Adipose tissue (tissue), 3 donors: ENCODE measurements around the gene KRTAP10-9. TPM values are rescaled to one million over a fixed set of nuclear protein-coding genes. Genes with fewer than 3 reads are reported as not detected.
"Not testable (repeated sequence)": the region's sequence is repeated elsewhere in the genome, so short reads cannot be mapped to it uniquely, and the experiment has no call there.

Source experiments
- H3K27ac ChIP-seq: one replicate; pipeline ENCODE4 v1.5.1; 2013; ENCODE audit warnings: low read depth, low read length
- WGBS, 3 donors: extraction: QIAGEN DNeasy Blood & Tissue Kit; methylation state at CpG; one replicate each; pipeline ENCODE4 v1.1.7; 2013; 5-methylcytosine and 5-hydroxymethylcytosine counted together
- polyA plus RNA-seq, 3 donors: library from polyadenylated mRNA; stranded (reverse); fragments of 200-250 nt; gene quantifications; one replicate each; pipeline ENCODE4 v1.2.3, GENCODE V29; 2013
- donor health status: healthy with polysubstance abuse.
- donor health status: Bipolar disorder and iron deficiency.
- donor health status: healthy.

KRTAP10-9 gene
- polyA plus RNA-seq, 3 donors, result not detected

DNA sequence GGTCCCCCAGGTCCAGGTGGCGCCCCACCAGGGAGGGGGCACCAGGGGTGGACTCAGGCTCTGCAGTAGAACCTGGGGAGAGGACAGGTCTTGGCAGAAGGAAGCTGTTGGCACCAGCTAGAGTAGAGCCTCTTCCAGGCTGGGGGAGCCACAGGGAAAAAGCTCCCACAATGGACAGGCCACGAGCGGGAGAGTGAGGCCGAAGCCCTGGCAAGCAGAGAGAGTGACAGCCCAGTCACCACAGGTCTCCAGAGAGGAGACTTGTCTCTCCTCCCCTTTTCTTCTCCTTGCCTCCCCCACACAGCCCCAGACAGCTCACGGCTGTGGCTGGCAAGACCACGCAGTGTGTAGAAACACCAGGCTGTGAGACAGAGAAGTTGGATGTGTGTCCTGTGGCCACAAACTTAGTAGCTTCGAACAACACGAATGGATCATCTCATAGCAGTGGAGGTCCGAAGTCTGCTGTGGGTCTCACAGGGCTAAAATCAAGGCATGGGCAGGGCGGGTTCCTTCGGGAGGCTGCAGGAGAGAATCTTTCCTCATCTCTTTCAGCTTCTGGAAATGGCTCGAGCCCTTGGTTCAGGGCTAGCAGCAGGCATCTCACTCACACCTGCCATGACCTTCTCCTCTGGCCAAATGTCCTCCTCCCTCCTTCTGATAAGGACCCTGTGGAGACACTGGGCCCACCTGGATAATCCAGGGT, 24.2 kb downstream of the KRTAP10-9 start:
- 88 to 90% (median 89%) methylated on average over 12 of the region's 12 CpGs for WGBS, 3 donors

DNA sequence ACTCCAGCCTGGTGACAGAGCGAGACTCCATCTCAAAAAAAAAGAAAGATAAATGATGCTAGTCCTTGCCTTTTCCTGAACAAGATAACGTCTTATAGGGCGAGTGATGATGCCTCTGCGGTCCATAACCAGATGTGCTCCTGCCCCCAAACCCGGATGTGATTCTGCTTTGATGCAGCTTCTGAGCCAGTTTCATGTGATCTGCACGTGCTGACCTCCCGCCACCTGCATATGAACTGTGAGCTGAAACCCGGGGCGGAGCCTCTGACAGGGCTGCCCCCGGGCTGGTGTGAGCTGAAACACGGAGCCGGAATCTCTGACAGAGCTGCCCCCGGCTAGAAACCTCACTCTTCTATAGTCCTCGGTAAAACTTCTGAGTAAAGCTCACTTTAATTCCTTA, 26.2 kb downstream of the KRTAP10-9 start:
- 59 to 68% (median 62%) methylated on average over 14 of the region's 14 CpGs for WGBS, 3 donors
- no peak overlapping the region for H3K27ac ChIP-seq

More for the DNA sequence above, 24.2 kb downstream of the KRTAP10-9 start:
- H3K27ac ChIP-seq, result no peak overlapping the region

DNA sequence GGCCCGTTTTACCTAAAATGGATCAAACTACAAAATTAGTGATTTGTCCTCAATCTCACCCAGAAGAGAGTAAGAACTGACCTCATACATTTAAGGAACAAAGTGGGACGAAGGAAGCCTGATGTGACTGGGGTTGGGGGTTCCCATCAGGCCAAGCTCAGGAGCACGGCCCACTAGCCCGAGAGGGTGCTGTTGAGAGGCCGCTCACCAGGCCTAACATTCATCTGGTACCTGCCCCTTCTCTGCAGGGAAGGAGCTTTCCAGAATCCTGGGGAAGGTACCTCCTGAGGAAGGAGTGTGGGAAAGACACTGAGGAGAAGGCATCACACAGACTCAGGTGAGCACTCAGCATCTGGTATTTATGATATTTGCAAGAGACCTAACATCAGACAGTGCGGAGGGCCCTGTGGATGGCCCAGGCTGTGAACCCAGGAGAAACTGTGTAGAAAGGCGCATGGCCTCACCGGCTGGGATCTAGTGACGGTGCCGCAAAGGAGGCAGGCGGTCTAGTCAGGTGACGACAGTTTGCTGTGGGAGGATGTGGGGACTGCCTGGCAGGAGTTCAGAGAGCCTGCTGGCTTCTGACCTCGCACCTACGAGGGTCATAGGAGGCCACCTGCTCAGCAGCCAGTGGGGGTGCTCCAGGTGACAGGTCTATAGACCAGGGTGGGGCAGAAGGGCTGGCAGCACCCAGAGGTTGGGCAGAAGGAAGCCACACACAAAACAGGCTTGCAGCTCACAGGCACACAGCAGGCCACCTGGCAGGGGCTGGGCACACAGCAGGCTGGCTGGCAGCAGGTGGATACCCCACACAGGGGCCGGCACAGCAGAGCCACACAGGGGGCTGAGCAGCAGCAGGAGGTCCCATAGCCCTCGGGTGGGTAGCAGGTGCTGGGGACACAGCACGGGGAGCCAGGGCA, 27.0 kb downstream of the KRTAP10-9 start:
- WGBS, 3 donors, result 65 to 82% (median 81%) methylated on average over 17 of the region's 17 CpGs

GRCh38 chr21:44654576-44655175, 27.8 kb downstream of the KRTAP10-9 start, which contains the start of gene KRTAP12-4:
KRTAP12-4 (minus strand) TSS chr21:44654659; CDS start chr21:44654614, 45 bp downstream.
- H3K27ac ChIP-seq, result no peak within 1 kb of the TSS
- WGBS, 3 donors, result 66 to 67% (median 66%) methylated on average over 8 to 9 of the region's 9 CpGs

More for the DNA sequence above, 27.0 kb downstream of the KRTAP10-9 start:
- no peak overlapping the region for H3K27ac ChIP-seq

GRCh38 chr21:44656868-44657267, 30.0 kb downstream of the KRTAP10-9 start:
- H3K27ac ChIP-seq, result no peak overlapping the region
- WGBS, 3 donors, result 35 to 76% (median 47%) methylated on average over 1 of the region's 1 CpG

DNA sequence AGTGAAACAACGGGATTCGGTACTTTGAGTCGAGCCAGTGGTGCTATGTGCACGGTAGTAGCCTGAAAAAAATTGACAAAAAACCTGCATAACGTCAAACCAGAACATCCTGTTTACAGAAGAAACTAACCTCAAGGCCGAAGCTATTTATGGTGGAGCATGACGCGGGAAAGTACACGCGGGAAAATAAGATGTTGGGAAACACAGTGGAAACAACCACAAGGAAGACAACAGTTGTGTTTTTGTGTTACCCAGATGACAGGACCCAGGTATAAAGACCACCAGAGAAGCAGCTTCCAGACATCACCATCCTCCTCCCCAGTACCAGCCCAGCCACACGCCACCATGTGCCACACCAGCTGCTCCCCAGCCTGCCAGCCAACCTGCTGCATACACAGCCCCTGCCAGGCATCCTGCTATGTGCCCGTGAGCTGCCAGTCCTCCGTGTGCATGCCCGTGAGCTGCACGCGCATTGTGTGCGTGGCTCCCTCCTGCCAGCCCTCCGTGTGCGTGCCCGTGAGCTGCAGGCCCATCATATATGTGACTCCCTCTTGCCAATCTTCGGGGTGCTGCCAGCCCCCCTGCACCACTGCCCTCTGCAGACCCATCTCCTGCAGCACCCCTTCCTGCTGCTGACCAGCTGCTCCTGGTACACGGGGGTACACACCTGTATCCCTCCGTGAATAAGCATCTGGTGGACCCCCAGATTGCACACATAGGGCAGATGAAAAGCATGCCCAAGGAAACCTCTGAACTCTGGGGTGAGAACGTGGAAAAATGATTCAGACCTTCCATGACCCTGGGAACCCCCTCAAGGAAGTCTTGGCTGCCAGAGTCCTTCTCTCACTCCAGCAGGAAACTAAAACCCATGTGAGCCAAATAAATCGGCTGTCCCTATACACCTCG, 31.0 kb downstream of the KRTAP10-9 start, which contains the start of gene KRTAP12-3:
TSS of gene KRTAP12-3 (plus strand) at position 298 of the 906 bp plus-strand sequence. CDS start at position 346, 48 bp downstream.
- 62 to 68% (median 68%) methylated on average over 26 of the region's 26 CpGs for WGBS, 3 donors
- no peak within 1 kb of the TSS for H3K27ac ChIP-seq

GRCh38 chr21:44658541-44658910, 31.6 kb downstream of the KRTAP10-9 start:
- no peak overlapping the region for H3K27ac ChIP-seq
- 72 to 76% (median 72%) methylated on average over 5 of the region's 5 CpGs for WGBS, 3 donors

GRCh38 chr21:44658913-44659595, 32.2 kb downstream of the KRTAP10-9 start:
- H3K27ac ChIP-seq, result no peak overlapping the region
- WGBS, 3 donors, result 44 to 57% (median 49%) methylated on average over 11 of the region's 11 CpGs

- H3K27ac ChIP-seq, result not testable (repeated sequence)
- 32 to 65% (median 44%) methylated on average over 7 of the region's 7 CpGs for WGBS, 3 donors
Observed at GRCh38 chr21:44661567-44661966, 34.7 kb downstream of the KRTAP10-9 start.

DNA sequence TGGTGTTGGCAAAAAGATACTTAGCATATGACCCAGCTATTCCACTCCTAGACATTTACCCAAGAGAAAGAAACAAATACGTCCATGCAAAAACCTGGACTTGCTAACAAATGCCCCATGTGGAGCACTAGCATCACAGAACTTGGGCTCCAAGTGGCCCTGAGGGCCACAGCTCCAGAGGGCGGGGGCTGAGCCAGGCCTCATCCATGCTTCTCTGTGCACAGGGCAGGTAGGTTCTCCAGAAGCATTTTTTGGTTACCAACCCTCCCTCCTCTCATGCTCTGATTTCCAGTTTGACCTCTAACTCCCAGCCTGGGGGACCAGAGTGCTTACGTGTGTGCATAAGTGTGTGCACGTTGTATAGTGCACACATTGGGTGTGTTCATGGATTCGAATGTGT, 37.8 kb downstream of the KRTAP10-9 start:
- 76 to 86% (median 85%) methylated on average over 5 of the region's 5 CpGs for WGBS, 3 donors
- no peak overlapping the region for H3K27ac ChIP-seq

DNA sequence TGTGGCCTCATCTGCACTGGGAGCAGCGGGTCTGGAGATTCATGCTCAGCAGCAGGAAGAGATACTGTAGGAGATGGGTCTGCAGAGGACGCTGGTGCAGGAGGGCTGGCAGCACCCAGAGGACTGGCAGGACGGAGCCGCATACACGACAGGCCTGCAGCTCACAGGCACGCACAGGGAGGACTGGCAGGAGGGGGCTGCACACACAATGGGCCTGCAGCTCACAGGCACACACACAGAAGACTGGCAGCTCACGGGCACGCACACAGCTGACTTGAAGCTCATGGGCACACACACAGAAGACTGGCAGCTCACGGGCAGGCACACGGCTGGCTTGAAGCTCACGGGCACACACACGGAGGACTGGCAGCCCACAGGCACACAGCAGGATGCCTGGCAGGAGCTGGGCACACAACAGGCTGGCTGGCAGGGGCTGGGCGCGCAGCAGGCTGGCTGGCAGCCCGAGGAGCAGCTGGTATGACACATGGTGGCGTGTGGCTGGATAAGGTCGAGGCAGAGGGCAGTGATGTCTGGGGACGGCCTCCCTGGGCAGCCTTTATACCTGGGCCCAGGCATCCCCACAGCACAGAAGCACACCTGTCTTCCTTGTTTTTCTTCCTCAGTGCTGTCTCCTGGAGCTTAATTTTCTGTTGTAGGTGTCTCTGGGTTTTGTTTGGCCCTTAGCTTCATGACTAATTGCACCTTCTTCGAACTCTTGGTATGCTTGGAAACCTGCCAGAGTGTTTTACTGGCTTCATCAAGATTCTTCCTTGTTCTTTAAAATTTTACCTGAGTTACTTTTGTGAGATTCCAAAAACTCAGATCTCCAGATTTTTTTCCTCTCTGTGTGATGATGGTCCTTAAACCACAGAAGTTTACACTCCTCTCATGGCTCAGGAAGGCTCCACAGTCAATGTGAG, 39.8 kb downstream of the KRTAP10-9 start, which contains the start of gene KRTAP12-2:
TSS of gene KRTAP12-2 (minus strand) at position 527 of the 920 bp plus-strand sequence. CDS start at position 486, 41 bp downstream.
- no peak within 1 kb of the TSS for H3K27ac ChIP-seq
- 58 to 72% (median 69%) methylated on average over 19 of the region's 19 CpGs for WGBS, 3 donors

DNA sequence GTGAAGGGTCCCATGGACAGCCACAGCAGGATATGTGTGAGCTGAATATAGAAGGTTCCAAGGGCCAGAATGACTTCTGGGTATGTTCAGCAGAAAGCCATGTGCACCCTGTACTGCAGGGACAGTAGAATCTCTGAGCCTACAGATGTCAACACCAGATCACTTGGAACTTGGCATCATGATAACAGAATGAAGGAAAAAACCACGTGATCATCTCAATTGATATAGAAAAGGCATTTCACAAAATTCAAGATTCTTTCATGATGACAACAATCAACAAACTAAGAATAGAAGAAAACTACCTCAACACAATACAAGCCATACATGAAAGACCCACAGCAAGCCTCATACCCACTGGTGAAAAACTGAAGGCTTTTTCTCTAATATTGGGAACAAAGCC, 40.7 kb downstream of the KRTAP10-9 start:
- H3K27ac ChIP-seq, result no peak overlapping the region
- 59 to 84% (median 70%) methylated on average over 1 of the region's 1 CpG for WGBS, 3 donors

- 55 to 85% (median 70%) methylated on average over 3 of the region's 3 CpGs for WGBS, 3 donors
Observed at GRCh38 chr21:44670642-44671432, 43.9 kb downstream of the KRTAP10-9 start.

GRCh38 chr21:44671911-44672310, 45.0 kb downstream of the KRTAP10-9 start:
- 94 to 100% (median 97%) methylated on average over 1 of the region's 1 CpG for WGBS, 3 donors
- no peak overlapping the region for H3K27ac ChIP-seq

More at GRCh38 chr21:44670642-44671432, 43.9 kb downstream of the KRTAP10-9 start:
- H3K27ac ChIP-seq, result no peak overlapping the region

GRCh38 chr21:44677881-44678280, 51.0 kb downstream of the KRTAP10-9 start:
- WGBS, 3 donors, result 90 to 91% (median 91%) methylated on average over 13 of the region's 13 CpGs
- H3K27ac ChIP-seq, result no peak overlapping the region
